ENCODE data around the gene CLDN9.

GRCh38 chr16:3007957-3008689 is 4.6 kb upstream of the CLDN9 start:
- TF ChIP-seq YY1 (IDR thresholded peaks at IDR 0.05; ENCODE audit: insufficient read depth, insufficient read length), result no peak
- TF ChIP-seq SUZ12 (IDR thresholded peaks at IDR 0.05; ENCODE audit: extremely low read depth, insufficient read depth, insufficient read length), result no peak
- no peak for TF ChIP-seq ZNF274 (IDR thresholded peaks at IDR 0.05; ENCODE audit: low read depth, low read length)
